ENCODE results near the gene ANKUB1. TPM values are rescaled to one million over a fixed set of nuclear protein-coding genes. Genes with fewer than 3 reads are reported as not detected.

ANKUB1 gene
- total RNA-seq, 1 experiment from 2014 or later: not detected

GRCh38 chr3:149726716-149727407 is 65.5 kb downstream of the ANKUB1 start:
- Histone ChIP-seq H4K20me1 (ENCODE audit: insufficient read depth) (no peaks in the 10 kb centered on the region), H3K36me3 (ENCODE audit: control insufficient read depth in 1 of 2, insufficient read depth in 2 of 2, low read length in 2 of 2) (no peaks in the 10 kb centered on the region), H3K79me2 (ENCODE audit: insufficient read depth, low read length) (no peaks in the 10 kb centered on the region), H3K9me2 (ENCODE audit: insufficient read depth) (no peaks in the 10 kb centered on the region), H3K4me1 (ENCODE audit: control insufficient read depth in 1 of 2, insufficient read depth in 2 of 2, low read length in 2 of 2) (no peaks in the 10 kb centered on the region), H3K4me2 (ENCODE audit: low read length) (no peak overlapping the region), H2AFZ (ENCODE audit: low read depth, low read length, poor library complexity, severe bottlenecking) (no peak overlapping the region), H3K27ac (ENCODE audit: low read depth, low read length) (no peak overlapping the region), H3K27me3 (ENCODE audit: insufficient read depth, low read length) (no peaks in the 10 kb centered on the region), H3K9me3 (ENCODE audit: control insufficient read depth in 1 of 2, insufficient read depth in 1 of 2, low read depth in 1 of 2, low read length in 2 of 2) (no peaks in the 10 kb centered on the region), H3K4me3 (replicated peaks in 1 of 2; ENCODE audit: low read depth in 1 of 2, low read length in 2 of 2) (no peak overlapping the region), H3K9ac (ENCODE audit: low read length) (no peak overlapping the region)
- RAD21 ChIA-PET (ENCODE audit: low non-redundant PET in 1 of 2, low total read pairs in 2 of 2, uncharacterized antibody in 2 of 2, unreplicated experiment in 2 of 2): no interaction called here
- BruUV-seq (replicated peaks): no TSS peak
- POLR2A ChIA-PET: no interaction called here
- no peak for TF ChIP-seq REST (IDR thresholded peaks at IDR 0.05; ENCODE audit: low read depth)
- no peak for TF ChIP-seq ZNF274 (IDR thresholded peaks at IDR 0.05; ENCODE audit: low read depth, low read length)
- no peak for TF ChIP-seq JUND (IDR thresholded peaks at IDR 0.05)
- no peak for TF ChIP-seq POLR2A (IDR thresholded peaks at IDR 0.05; ENCODE audit: borderline replicate concordance, extremely low read depth, insufficient read depth, insufficient read length)
- TF ChIP-seq CBX3 (IDR thresholded peaks at IDR 0.05; ENCODE audit: low read depth): no peak
- TF ChIP-seq CEBPB (IDR thresholded peaks at IDR 0.05; ENCODE audit: low read depth): no peak
- TF ChIP-seq EGR1 (IDR thresholded peaks at IDR 0.05; ENCODE audit: low read depth): no peak
- TF ChIP-seq MAX (IDR thresholded peaks at IDR 0.05): no peak
- TF ChIP-seq TCF7L2 (IDR thresholded peaks at IDR 0.05; ENCODE audit: borderline replicate concordance, extremely low read depth, insufficient read depth, insufficient read length): no peak
- TF ChIP-seq FOSL1 (IDR thresholded peaks at IDR 0.05; ENCODE audit: low read depth): no peak
- no peak for TF ChIP-seq POLR2AphosphoS5 (IDR thresholded peaks at IDR 0.05; ENCODE audit: low read depth, low read length)
- TF ChIP-seq SIN3A (IDR thresholded peaks at IDR 0.05; ENCODE audit: low read depth): no peak
- TF ChIP-seq SRF (IDR thresholded peaks at IDR 0.05; ENCODE audit: low read depth): no peak
- DNase-seq (ENCODE audit: low read depth, low spot score) (no peak), ATAC-seq (no peak)
- CTCF ChIA-PET: interaction anchor here (1.5 kb wide), 1 partner anchor 10 kb away, joined by 7 read pairs; no protein-coding TSS in a partner anchor
- intact Hi-C loops (cut with micrococcal nuclease): no loop called here

Measured in HCT116 (cell line).